ENCODE measurements around the gene PLAAT5.

The PLAAT5 gene

GRCh38 chr11:63490551-63491239 lies at the start of gene PLAAT5:
Gene PLAAT5 (minus strand): TSS chr11:63491167. CDS start chr11:63491034, 133 bp downstream.
- Histone ChIP-seq H3K27me3 (ENCODE audit: insufficient read depth, low read depth, severe bottlenecking) (peaks cover 58% of the 10 kb centered on the region), H3K9me3 (ENCODE audit: severe bottlenecking) (peaks cover 10% of the 10 kb centered on the region), H3K36me3 (no peaks in the 10 kb centered on the region), H3K4me3 (ENCODE audit: low read depth, low read length) (no peak within 1 kb of the TSS), H3K27ac (no peak within 1 kb of the TSS)
- no peak for DNase-seq
- no peak for TF ChIP-seq CTCF (IDR thresholded peaks at IDR 0.05; ENCODE audit: low read depth, low read length)

- H3K36me3 ChIP-seq: no peaks in the 10 kb centered on the region
- H3K9me3 ChIP-seq (ENCODE audit: severe bottlenecking): no peaks in the 10 kb centered on the region
- no peak for DNase-seq
- H3K4me3 ChIP-seq (ENCODE audit: low read depth, low read length): no peak overlapping the region
- H3K27me3 ChIP-seq (ENCODE audit: insufficient read depth, low read depth, severe bottlenecking): no peaks in the 10 kb centered on the region
- no peak overlapping the region for H3K27ac ChIP-seq
- no peak for TF ChIP-seq CTCF (IDR thresholded peaks at IDR 0.05; ENCODE audit: low read depth, low read length)
Measured at GRCh38 chr11:63537293-63538101, 46.5 kb upstream of the PLAAT5 start.

GRCh38 chr11:63536669-63537292 lies 45.8 kb upstream of the PLAAT5 start, which contains the start of gene PLAAT4:
Gene PLAAT4 (plus strand): TSS chr11:63536808. CDS start chr11:63536869, 61 bp downstream.
- no peak for TF ChIP-seq CTCF (IDR thresholded peaks at IDR 0.05; ENCODE audit: low read depth, low read length)
- Histone ChIP-seq H3K4me3 (ENCODE audit: low read depth, low read length) (no peak within 1 kb of the TSS), H3K27me3 (ENCODE audit: insufficient read depth, low read depth, severe bottlenecking) (no peaks in the 10 kb centered on the region), H3K36me3 (no peaks in the 10 kb centered on the region), H3K9me3 (ENCODE audit: severe bottlenecking) (no peaks in the 10 kb centered on the region), H3K27ac (no peak within 1 kb of the TSS)
- no peak for DNase-seq

- DNase-seq: no peak
- Histone ChIP-seq H3K27me3 (ENCODE audit: insufficient read depth, low read depth, severe bottlenecking) (no peaks in the 10 kb centered on the region), H3K36me3 (no peaks in the 10 kb centered on the region), H3K9me3 (ENCODE audit: severe bottlenecking) (no peaks in the 10 kb centered on the region), H3K4me3 (ENCODE audit: low read depth, low read length) (no peak overlapping the region), H3K27ac (no peak overlapping the region)
- TF ChIP-seq CTCF (IDR thresholded peaks at IDR 0.05; ENCODE audit: low read depth, low read length): no peak
Measured at GRCh38 chr11:63535734-63536133, 44.8 kb upstream of the PLAAT5 start.

- Histone ChIP-seq H3K9me3 (ENCODE audit: severe bottlenecking) (no peaks in the 10 kb centered on the region), H3K36me3 (no peaks in the 10 kb centered on the region), H3K27me3 (ENCODE audit: insufficient read depth, low read depth, severe bottlenecking) (no peaks in the 10 kb centered on the region), H3K4me3 (ENCODE audit: low read depth, low read length) (no peak overlapping the region), H3K27ac (no peak overlapping the region)
- TF ChIP-seq CTCF (IDR thresholded peaks at IDR 0.05; ENCODE audit: low read depth, low read length): no peak
- no peak for DNase-seq
Measured at GRCh38 chr11:63534895-63535461, 44.0 kb upstream of the PLAAT5 start.

All from WERI-Rb-1 (cell line).